ENCODE data around the gene ORAI1. TPM values are rescaled to one million over a fixed set of nuclear protein-coding genes. Genes with fewer than 3 reads are reported as not detected.

The ORAI1 gene
- polyA plus RNA-seq, 1 donor (not counting 4 experiments of a cell fraction or from before 2014, with no cell fraction given) = 17.1 TPM

GRCh38 chr12:121652767-121653497 lies 26.6 kb downstream of the ORAI1 start:
- Histone ChIP-seq H3K9me1 (ENCODE audit: control insufficient read depth, extremely low read depth, insufficient read depth, low read length) (no peaks in the 10 kb centered on the region), H3K79me2 (ENCODE audit: control insufficient read depth, insufficient read depth, low read length) (no peaks in the 10 kb centered on the region), H3K4me2 (ENCODE audit: control insufficient read depth, extremely low read depth, insufficient read depth, low read depth, low read length) (no peak overlapping the region), H3K36me3 (ENCODE audit: control insufficient read depth in 2 of 2, extremely low read depth in 1 of 2, insufficient read depth in 2 of 2, low read length in 2 of 2) (no peaks in the 10 kb centered on the region), H3K27me3 (ENCODE audit: control insufficient read depth, extremely low read depth, insufficient read depth, low read length) (no peaks in the 10 kb centered on the region), H3K9me3 (ENCODE audit: control insufficient read depth, low read depth, low read length) (no peaks in the 10 kb centered on the region), H3K9ac (ENCODE audit: control insufficient read depth, extremely low read depth, insufficient read depth, low read length) (no peak overlapping the region), H4K20me1 (ENCODE audit: control insufficient read depth, extremely low read depth, insufficient read depth, low read length) (no peaks in the 10 kb centered on the region), H2AFZ (ENCODE audit: control insufficient read depth, low read length) (no peak overlapping the region), H3K4me1 (ENCODE audit: control insufficient read depth, extremely low read depth, insufficient read depth, low read length) (peaks cover 3% of the 10 kb centered on the region), H3K27ac (ENCODE audit: control insufficient read depth, insufficient read depth, low read length) (no peak overlapping the region), H3K4me3 (ENCODE audit: control insufficient read depth in 2 of 3, extremely low read depth in 1 of 3, insufficient read depth in 2 of 3, low read depth in 1 of 3, low read length in 3 of 3) (no peak overlapping the region)
- FAIRE-seq = peak; percentile 69
- TF ChIP-seq EZH2 (IDR thresholded peaks at IDR 0.05; ENCODE audit: low read length) (no peak), CTCF (optimal IDR thresholded peaks at IDR 0.05 in 1 of 3, IDR thresholded peaks at IDR 0.05 in 1 of 3, conservative IDR thresholded peaks at IDR 0.05 in 1 of 3; ENCODE audit: extremely low read depth in 1 of 3, insufficient read depth in 2 of 3, low read length in 3 of 3) (no peak)
- dilution Hi-C loops (cut with MboI; ENCODE audit: extremely low pct_ligation_motif_present, low sequenced_read_pairs) = no loop called here
- DNase-seq (ENCODE audit: low read depth, low spot score) = no peak

GRCh38 chr12:121653999-121654398 lies 27.7 kb downstream of the ORAI1 start:
- no peaks in the 10 kb centered on the region for H3K79me2 ChIP-seq (ENCODE audit: control insufficient read depth, insufficient read depth, low read length)
- H3K27ac ChIP-seq (ENCODE audit: control insufficient read depth, insufficient read depth, low read length) = no peak overlapping the region
- H3K27me3 ChIP-seq (ENCODE audit: control insufficient read depth, extremely low read depth, insufficient read depth, low read length) = no peaks in the 10 kb centered on the region
- no peaks in the 10 kb centered on the region for H3K9me1 ChIP-seq (ENCODE audit: control insufficient read depth, extremely low read depth, insufficient read depth, low read length)
- TF ChIP-seq CTCF (optimal IDR thresholded peaks at IDR 0.05 in 1 of 3, IDR thresholded peaks at IDR 0.05 in 1 of 3, conservative IDR thresholded peaks at IDR 0.05 in 1 of 3; ENCODE audit: extremely low read depth in 1 of 3, insufficient read depth in 2 of 3, low read length in 3 of 3) = no peak
- TF ChIP-seq EZH2 (IDR thresholded peaks at IDR 0.05; ENCODE audit: low read length) = no peak
- H3K9me3 ChIP-seq (ENCODE audit: control insufficient read depth, low read depth, low read length) = no peaks in the 10 kb centered on the region
- FAIRE-seq (no peak), DNase-seq (ENCODE audit: low read depth, low spot score) (no peak)
- H3K4me3 ChIP-seq (ENCODE audit: control insufficient read depth in 2 of 3, extremely low read depth in 1 of 3, insufficient read depth in 2 of 3, low read depth in 1 of 3, low read length in 3 of 3) = no peak overlapping the region
- no peak overlapping the region for H3K4me2 ChIP-seq (ENCODE audit: control insufficient read depth, extremely low read depth, insufficient read depth, low read depth, low read length)
- dilution Hi-C loops (cut with MboI; ENCODE audit: extremely low pct_ligation_motif_present, low sequenced_read_pairs) = no loop called here
- peaks cover 9% of the 10 kb centered on the region for H3K4me1 ChIP-seq (ENCODE audit: control insufficient read depth, extremely low read depth, insufficient read depth, low read length)
- H3K9ac ChIP-seq (ENCODE audit: control insufficient read depth, extremely low read depth, insufficient read depth, low read length) = no peak overlapping the region
- H4K20me1 ChIP-seq (ENCODE audit: control insufficient read depth, extremely low read depth, insufficient read depth, low read length) = no peaks in the 10 kb centered on the region
- H3K36me3 ChIP-seq (ENCODE audit: control insufficient read depth in 2 of 2, extremely low read depth in 1 of 2, insufficient read depth in 2 of 2, low read length in 2 of 2) = no peaks in the 10 kb centered on the region
- no peak overlapping the region for H2AFZ ChIP-seq (ENCODE audit: control insufficient read depth, low read length)
